Measurements from ENCODE around the gene FAM193A. TPM values are rescaled to one million over a fixed set of nuclear protein-coding genes. Genes with fewer than 3 reads are reported as not detected.

Gene FAM193A
- total and polyA plus RNA-seq, 2 donors (not counting 1 experiment from before 2014, with no cell fraction given) = 16.0 to 62.7 TPM

- Histone ChIP-seq H3K4me3 (ENCODE audit: control extremely low read depth in 1 of 5, extremely low read depth in 1 of 5, insufficient read depth in 1 of 5, low read depth in 2 of 5, low read length in 4 of 5) (peak overlapping the region in 2 of 5 experiments; percentile 75 to 88), H3K9ac (ENCODE audit: low read length) (peak overlapping the region; percentile 95), H3K27ac (ENCODE audit: low read length in 2 of 2) (peak overlapping the region; percentile 80 to 88), H3K4me2 (replicated peaks; ENCODE audit: low read depth, low read length, poor library complexity, severe bottlenecking) (peak overlapping the region; percentile 100), H3K9me3 (ENCODE audit: control extremely low read depth in 1 of 3, control insufficient read depth in 2 of 3, insufficient read depth in 1 of 3, low read length in 2 of 3) (no peaks in the 10 kb centered on the region), H3K27me3 (replicated peaks in 1 of 4; ENCODE audit: control extremely low read depth in 1 of 4, control insufficient read depth in 3 of 4, insufficient read depth in 4 of 4, low read length in 3 of 4) (no peaks in the 10 kb centered on the region), H2AFZ (ENCODE audit: insufficient read depth, low read depth, low read length, poor library complexity, severe bottlenecking) (peak overlapping the region; percentile 94), H3K36me3 (replicated peaks in 1 of 2; ENCODE audit: control extremely low read depth in 1 of 2, control insufficient read depth in 1 of 2, extremely low read depth in 1 of 2, insufficient read depth in 2 of 2, low read length in 1 of 2) (peaks cover 0 to 3% of the 10 kb centered on the region in 2 experiments), H4K20me1 (ENCODE audit: control insufficient read depth, insufficient read depth, low read length, poor library complexity, severe bottlenecking) (peaks cover 21% of the 10 kb centered on the region), H3K79me2 (ENCODE audit: control insufficient read depth, insufficient read depth, low read length) (peaks cover 26% of the 10 kb centered on the region), H3K4me1 (ENCODE audit: control insufficient read depth in 2 of 2, insufficient read depth in 2 of 2, low read length in 2 of 2) (peaks cover 17 to 24% of the 10 kb centered on the region in 2 donors)
- WGBS (ENCODE audit: insufficient coverage) = 20% methylated on average over 2 of the region's 5 CpGs
- Mint-ChIP-seq H3K9me3 (ENCODE audit: insufficient read depth) (no peaks in the 10 kb centered on the region), H3K4me3 (peak overlapping the region; percentile 95), H3K27ac (peak overlapping the region; percentile 93), H3K27me3 (no peaks in the 10 kb centered on the region), H3K4me1 (peaks cover 17% of the 10 kb centered on the region)
- CTCF ChIA-PET = interaction anchor here (0.7 to 3.4 kb wide), 8 partner anchors 50 to 314 kb away, joined by 3 to 16 read pairs (median 6); partner anchors contain the start of gene RNF4
- intact Hi-C loops (cut with micrococcal nuclease) = loop anchor here (5.0 kb wide), 2 partner anchors 528 to 813 kb away; partner anchors contain the start of genes NELFA, TACC3 and TMEM129
- ATAC-seq (ENCODE audit: low read depth) = no peak
- POLR2A ChIA-PET = no interaction called here
- DNase-seq = no peak
- TF ChIP-seq EZH2 (IDR thresholded peaks at IDR 0.05; ENCODE audit: borderline replicate concordance, insufficient read depth, low read depth, low read length, poor library complexity, severe bottlenecking) = no peak
- TF ChIP-seq CTCF (IDR thresholded peaks at IDR 0.05) = no peak
These were observed 1.5 kb upstream of the FAM193A start for GRCh38 chr4:2534904-2535375.

Data from B cell (primary cell).